ENCODE data around the gene ACOT7.

- TF ChIP-seq YY1 (IDR thresholded peaks at IDR 0.05; ENCODE audit: insufficient read depth, insufficient read length) (no peak), ZNF274 (IDR thresholded peaks at IDR 0.05; ENCODE audit: low read depth, low read length) (no peak)
Measured at GRCh38 chr1:6359216-6360116, 34.1 kb downstream of the ACOT7 start.
